Psoas muscle (tissue), 8 donors: ENCODE results near the gene DEK. TPM values are rescaled to one million over a fixed set of nuclear protein-coding genes. Genes with fewer than 3 reads are reported as not detected.
A peak's percentile ranks its signal among the peaks of the same experiment; 100 is the strongest.

Experiments used
- ATAC-seq, 4 donors: fragments of 200-7000 bp; cut with Tn5 transposase; one replicate each; pipeline ENCODE4 v1.9.1; 2020; ENCODE audit warnings: moderate library complexity in 3 of 4, mild to moderate bottlenecking in 2 of 4
- DNase-seq, 2 donors: peaks; one replicate each; pipeline ENCODE4 v3.0.0-alpha.2; 2020
- H3K27ac ChIP-seq: fragments of 200-600 bp; one replicate; pipeline ENCODE4 v1.8.0; 2022
- H3K27me3 ChIP-seq, 3 donors: fragments of 200-600 bp in 1 of 3; one replicate each; pipeline versions ENCODE4 v1.6.1 to v1.8.0; 2013 to 2022; ENCODE audit warnings: low read length in 2 of 3, mild to moderate bottlenecking in 2 of 3, moderate library complexity in 1 of 3; ENCODE audit not compliant: insufficient read depth in 3 of 3
- H3K36me3 ChIP-seq, 2 donors: fragments of 200-600 bp in 1 of 2; one replicate each; pipeline versions ENCODE4 v1.6.1 to v1.8.0; 2013 to 2022; ENCODE audit warnings: low read depth in 1 of 2, mild to moderate bottlenecking in 1 of 2, moderate library complexity in 1 of 2; ENCODE audit not compliant: insufficient read depth in 1 of 2
- H3K4me1 ChIP-seq: fragments of 200-600 bp; one replicate; pipeline ENCODE4 v1.8.0; 2022
- H3K4me3 ChIP-seq: fragments of 200-600 bp; one replicate; pipeline ENCODE4 v1.8.0; 2022; ENCODE audit warnings: mild to moderate bottlenecking
- H3K9me3 ChIP-seq: fragments of 200-600 bp; one replicate; pipeline ENCODE4 v1.8.0; 2022
- WGBS, 3 donors: extraction: QIAGEN DNeasy Blood & Tissue Kit; methylation state at CpG; one replicate each; pipeline versions ENCODE4 v1.1.6 to v1.1.7; 2013; 5-methylcytosine and 5-hydroxymethylcytosine counted together
- intact Hi-C, 2 donors: fragments of 100-400 bp; cut with DNase I; formaldehyde crosslinking; loops; one replicate each; pipeline versions ENCODE4 v1.11.0 to v1.14.2; 2022
- polyA plus RNA-seq, 3 donors: library from polyadenylated mRNA; stranded (reverse); fragments of 200-250 nt; gene quantifications; one replicate each; pipeline ENCODE4 v1.2.3, GENCODE V29; 2013
- total RNA-seq, 4 donors: library from RNA; stranded (reverse); fragmentation: NEBNext Ultra II Directional in 2 of 4; extraction: Animal tissue kit (Norgen Biotek cat#: 25700) in 2 of 4; gene quantifications; one replicate each; pipeline versions ENCODE4 v1.2.1 to v1.2.4, GENCODE V29; 2021 to 2023
- TF ChIP-seq, protein P1 (sequence below): fragments of 200-600 bp; IDR thresholded peaks from one replicate; pipeline ENCODE4 v1.8.0; 2022; ENCODE audit warnings: antibody characterized with exemption
- donor health status: healthy with polysubstance abuse.
- donor health status: DM: no; HTN: no; CAD: no; lungs with moderate emphysema.
- donor health status: Bipolar disorder and iron deficiency.
- donor health status: healthy.
- donor health status: DM: yes; HTN: yes; CAD: no.
- donor health status: DM: no; HTN: no; CAD: no.
- donor health status: DM: no; HTN: no; CAD: no.
- donor health status: DM: yes; HTN: yes; CAD: no.

Gene DEK
- total and polyA plus RNA-seq, 7 donors = 28.7 to 91.0 (median 66.1) TPM

DNA sequence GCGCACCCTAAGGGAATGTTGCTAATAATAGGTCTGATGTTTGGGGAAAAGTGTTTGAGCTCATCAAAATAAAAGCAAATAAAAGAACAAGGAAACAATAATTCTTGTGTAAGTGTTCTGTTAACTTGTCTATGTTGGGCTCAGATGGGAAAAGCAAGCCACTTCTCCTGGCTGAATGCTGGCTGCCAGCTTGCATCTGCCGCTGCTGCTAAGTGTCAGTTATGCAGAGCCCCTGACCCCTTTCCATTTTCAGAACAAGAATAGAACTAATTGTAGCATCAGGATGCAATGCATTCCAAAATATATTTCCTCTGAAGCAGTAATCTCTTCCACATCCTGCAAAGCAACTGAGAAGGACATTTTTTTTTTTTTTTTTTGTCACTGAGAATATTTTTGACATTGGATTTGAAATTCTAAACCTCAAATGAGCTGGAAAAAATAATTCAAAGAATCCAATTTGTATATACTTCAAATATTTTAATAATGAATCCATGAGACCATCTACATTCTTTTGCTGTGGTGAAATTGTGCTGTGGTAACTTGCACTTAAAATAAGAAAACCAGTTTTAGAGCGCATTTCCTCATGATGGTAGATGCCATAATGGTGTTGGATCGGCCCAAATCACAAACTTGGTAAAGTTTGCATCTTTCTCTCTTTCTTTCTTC is 43.9 kb upstream of the DEK start:
- no peak for ATAC-seq
- no peak for DNase-seq
- Histone ChIP-seq H3K4me1 (peaks cover 7% of the 10 kb centered on the region), H3K36me3 (no peaks in the 10 kb centered on the region), H3K27ac (no peak overlapping the region), H3K27me3 (no peaks in the 10 kb centered on the region), H3K9me3 (no peaks in the 10 kb centered on the region), H3K4me3 (no peak overlapping the region)
- intact Hi-C loops = no loop called here
- WGBS, 3 donors = 55 to 65% (median 62%) methylated on average over 4 of the region's 4 CpGs
- TF ChIP-seq, protein P1, sequence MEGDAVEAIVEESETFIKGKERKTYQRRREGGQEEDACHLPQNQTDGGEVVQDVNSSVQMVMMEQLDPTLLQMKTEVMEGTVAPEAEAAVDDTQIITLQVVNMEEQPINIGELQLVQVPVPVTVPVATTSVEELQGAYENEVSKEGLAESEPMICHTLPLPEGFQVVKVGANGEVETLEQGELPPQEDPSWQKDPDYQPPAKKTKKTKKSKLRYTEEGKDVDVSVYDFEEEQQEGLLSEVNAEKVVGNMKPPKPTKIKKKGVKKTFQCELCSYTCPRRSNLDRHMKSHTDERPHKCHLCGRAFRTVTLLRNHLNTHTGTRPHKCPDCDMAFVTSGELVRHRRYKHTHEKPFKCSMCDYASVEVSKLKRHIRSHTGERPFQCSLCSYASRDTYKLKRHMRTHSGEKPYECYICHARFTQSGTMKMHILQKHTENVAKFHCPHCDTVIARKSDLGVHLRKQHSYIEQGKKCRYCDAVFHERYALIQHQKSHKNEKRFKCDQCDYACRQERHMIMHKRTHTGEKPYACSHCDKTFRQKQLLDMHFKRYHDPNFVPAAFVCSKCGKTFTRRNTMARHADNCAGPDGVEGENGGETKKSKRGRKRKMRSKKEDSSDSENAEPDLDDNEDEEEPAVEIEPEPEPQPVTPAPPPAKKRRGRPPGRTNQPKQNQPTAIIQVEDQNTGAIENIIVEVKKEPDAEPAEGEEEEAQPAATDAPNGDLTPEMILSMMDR = no peak

DNA sequence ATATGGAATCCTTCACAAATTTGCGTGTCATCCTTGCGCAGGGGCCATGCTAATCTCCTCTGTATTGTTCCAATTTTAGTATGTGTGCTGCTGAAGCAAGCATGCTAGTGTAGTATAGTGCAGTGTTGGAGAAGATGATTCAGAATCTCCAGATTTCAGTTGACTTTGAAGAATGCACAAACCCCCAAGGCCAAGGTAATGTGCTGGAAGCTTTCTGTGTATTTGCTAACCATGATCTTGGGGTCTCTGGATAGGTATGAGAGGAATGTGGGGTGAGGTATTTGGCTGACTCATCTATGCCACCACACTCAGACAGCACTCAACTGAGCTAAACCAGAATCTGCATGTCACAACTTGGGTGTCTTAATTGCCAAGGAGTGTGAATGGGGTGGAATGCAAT is 42.6 kb upstream of the DEK start:
- intact Hi-C loops = no loop called here

DNA sequence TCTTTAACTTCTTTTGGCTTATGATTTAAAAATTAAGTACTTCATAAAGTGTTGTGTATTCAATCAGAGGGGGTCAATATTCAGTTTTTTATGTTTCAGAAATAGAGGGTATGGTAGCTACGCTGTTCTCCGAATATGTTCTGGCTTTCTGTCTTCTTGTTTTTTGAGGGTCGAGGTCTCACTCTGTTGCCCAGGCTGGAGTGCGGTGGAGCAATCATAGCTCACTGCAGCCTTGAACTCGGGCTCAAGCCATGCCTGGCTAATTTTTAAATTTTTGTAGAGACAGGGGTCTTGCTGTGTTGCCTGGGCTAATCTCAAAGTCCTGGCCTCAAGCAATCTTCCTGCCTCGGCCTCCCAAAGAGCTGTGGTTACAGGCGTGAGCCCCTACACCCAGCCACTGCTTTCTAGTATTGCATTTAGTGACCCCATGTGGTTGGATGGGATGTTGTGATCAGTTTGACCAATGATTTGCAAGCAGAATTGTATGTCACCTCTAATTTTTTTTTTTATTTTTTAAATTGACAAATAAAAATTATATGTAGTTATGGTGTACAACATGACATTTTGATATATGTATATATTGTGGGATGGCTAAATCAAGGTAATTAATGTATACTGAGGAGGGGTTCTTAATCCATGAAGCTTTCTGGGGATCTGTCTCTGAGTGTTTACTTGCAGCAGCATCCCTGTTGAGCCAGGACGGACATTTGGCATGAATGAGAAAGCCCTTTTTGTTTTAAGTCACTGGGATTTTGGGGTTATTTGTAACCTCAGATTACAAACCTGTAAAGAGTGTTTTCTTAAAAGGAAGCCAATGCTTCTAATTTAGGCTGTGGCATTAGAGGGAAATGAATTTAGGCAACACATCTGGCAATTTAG is 38.5 kb upstream of the DEK start:
- Histone ChIP-seq H3K36me3 (no peaks in the 10 kb centered on the region), H3K4me3 (no peak overlapping the region), H3K27me3 (no peaks in the 10 kb centered on the region), H3K4me1 (peaks cover 10% of the 10 kb centered on the region), H3K27ac (peak overlapping the region; percentile 50), H3K9me3 (no peaks in the 10 kb centered on the region)
- 66 to 79% (median 69%) methylated on average over 8 of the region's 8 CpGs for WGBS, 3 donors
- no peak for DNase-seq
- TF ChIP-seq, protein P1 = peak; percentile 38
- peak; percentile 84 to 92 (median 88) for ATAC-seq
- intact Hi-C loops = loop anchor here in 1 of 2 donors (5.0 kb wide), 1 partner anchor 40 kb away; the partner anchor contains the start of gene DEK

More for the DNA sequence above, 42.6 kb upstream of the DEK start:
- WGBS, 3 donors = 86 to 91% (median 88%) methylated on average over 2 of the region's 2 CpGs
- DNase-seq (no peak), ATAC-seq (peak in 1 of 4 donors; percentile 28)
- Histone ChIP-seq H3K4me1 (peaks cover 10% of the 10 kb centered on the region), H3K4me3 (no peak overlapping the region), H3K36me3 (no peaks in the 10 kb centered on the region), H3K27ac (no peak overlapping the region), H3K9me3 (no peaks in the 10 kb centered on the region), H3K27me3 (no peaks in the 10 kb centered on the region)
- TF ChIP-seq, protein P1 = no peak

DNA sequence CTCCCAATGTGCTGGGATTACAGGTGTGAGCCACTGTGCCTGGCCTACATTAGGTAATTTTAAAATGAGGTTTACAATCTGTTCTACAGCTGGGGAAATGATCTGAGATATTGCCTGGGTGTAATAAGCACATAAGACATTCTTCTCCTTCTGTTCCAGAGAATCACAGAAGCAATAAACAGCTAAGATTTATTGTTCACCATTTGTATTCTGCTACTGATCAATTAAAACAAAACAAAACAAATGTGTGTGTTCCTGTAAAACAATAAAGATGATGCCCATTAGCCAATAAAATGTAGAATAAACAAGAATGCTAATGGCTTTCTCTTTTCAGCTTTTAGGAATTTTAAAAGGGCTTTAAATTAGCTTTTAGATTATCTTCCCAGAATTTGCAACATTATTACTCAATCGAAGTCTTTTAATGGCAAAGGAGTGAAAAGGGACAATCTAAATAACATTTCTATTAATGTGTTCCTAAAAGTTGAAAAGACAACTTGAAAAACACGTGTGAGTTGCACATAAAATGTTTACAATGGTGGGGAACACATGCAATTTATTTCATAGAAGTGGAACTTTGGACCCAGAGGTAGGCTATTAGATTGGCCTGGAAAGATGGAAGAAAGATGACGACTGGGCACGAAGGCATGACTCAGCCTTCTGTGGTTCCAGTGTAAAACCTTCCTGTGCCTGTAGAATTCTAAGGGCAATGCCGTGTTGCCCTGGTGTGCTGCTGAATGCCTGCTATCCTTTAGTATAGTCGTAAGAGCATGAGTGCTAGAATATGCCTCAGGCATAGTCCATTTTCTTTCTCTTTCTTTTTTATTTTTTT is 29.0 kb upstream of the DEK start:
- 56 to 83% (median 58%) methylated on average over 6 of the region's 6 CpGs for WGBS, 3 donors
- H3K27me3 ChIP-seq = no peaks in the 10 kb centered on the region
- DNase-seq (no peak), ATAC-seq (peak in 3 of 4 donors; percentile 43 to 57 (median 48))
- no peaks in the 10 kb centered on the region for H3K36me3 ChIP-seq
- TF ChIP-seq, protein P1 = no peak
- no peaks in the 10 kb centered on the region for H3K9me3 ChIP-seq
- H3K4me3 ChIP-seq = no peak overlapping the region
- H3K4me1 ChIP-seq = peaks cover 12% of the 10 kb centered on the region
- H3K27ac ChIP-seq = peak overlapping the region; percentile 9
- intact Hi-C loops = no loop called here
